ENCODE measurements around the gene ZNF25. TPM values are rescaled to one million over a fixed set of nuclear protein-coding genes. Genes with fewer than 3 reads are reported as not detected.

ZNF25 gene
- total and polyA plus RNA-seq, 9 of the 15 experiments (the other 6 are each of a cell fraction or from before 2014, with no cell fraction given), result 0.62 to 2.3 (median 1.6) TPM

DNA sequence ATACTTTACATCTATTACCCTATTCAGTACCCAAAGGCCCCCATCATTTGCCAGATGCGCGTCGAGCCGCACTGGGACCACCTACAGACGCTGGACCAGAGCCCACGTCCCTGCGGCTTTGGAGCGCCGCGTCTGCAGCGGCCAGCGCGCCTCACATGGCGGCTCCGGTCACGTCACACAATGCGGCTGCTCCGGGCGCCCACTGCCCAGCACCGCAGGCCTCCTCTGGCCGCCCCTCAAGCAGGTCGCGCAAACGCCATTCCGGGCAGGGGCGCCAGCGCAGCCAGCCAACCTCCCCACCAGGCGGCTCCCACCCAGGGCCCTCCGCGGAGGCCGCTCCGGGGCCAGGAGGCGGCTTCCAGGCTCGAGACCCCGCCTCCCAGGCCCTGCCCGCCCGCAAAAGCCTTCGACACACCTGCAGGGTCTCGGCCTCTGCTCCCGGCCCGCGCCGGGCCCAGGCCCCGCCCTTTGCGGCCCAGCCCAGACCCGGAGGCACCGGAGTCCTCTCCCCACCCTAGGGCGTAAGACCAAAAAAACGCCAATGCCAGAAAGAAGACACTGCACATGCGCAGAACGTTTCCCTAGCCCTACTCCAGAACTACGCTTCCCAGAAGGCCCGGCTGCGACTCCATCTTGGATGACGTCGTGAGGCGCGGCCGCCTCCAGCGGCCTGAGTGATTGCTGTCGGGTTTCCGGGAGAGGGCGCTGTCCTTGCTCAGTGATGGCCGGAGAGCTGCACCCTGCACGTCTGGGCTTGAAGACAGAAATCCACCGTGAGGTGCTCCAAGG is at the start of gene ZNF25 (continued):
- peak; percentile 96 for TF ChIP-seq POLR2G (IDR thresholded peaks at IDR 0.05; ENCODE audit: low read depth, low read length)
- TF ChIP-seq, protein P1, sequence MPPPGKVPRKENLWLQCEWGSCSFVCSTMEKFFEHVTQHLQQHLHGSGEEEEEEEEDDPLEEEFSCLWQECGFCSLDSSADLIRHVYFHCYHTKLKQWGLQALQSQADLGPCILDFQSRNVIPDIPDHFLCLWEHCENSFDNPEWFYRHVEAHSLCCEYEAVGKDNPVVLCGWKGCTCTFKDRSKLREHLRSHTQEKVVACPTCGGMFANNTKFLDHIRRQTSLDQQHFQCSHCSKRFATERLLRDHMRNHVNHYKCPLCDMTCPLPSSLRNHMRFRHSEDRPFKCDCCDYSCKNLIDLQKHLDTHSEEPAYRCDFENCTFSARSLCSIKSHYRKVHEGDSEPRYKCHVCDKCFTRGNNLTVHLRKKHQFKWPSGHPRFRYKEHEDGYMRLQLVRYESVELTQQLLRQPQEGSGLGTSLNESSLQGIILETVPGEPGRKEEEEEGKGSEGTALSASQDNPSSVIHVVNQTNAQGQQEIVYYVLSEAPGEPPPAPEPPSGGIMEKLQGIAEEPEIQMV (tag; conservative IDR thresholded peaks at IDR 0.05; ENCODE audit: low read depth), result no peak
- peak; percentile 83 for TF ChIP-seq HNRNPLL (IDR thresholded peaks at IDR 0.05; ENCODE audit: low read depth, low read length, poor library complexity, severe bottlenecking)
- 0 out of 2 replicates have a peak, but pooled peaks have one; percentile 48 for TF ChIP-seq MTA3 (IDR thresholded peaks at IDR 0.05; ENCODE audit: borderline replicate concordance)
- no peak for TF ChIP-seq SAFB2 (IDR thresholded peaks at IDR 0.05; ENCODE audit: borderline replicate concordance, low read depth, low read length, severe bottlenecking)
- TF ChIP-seq ARNT (IDR thresholded peaks at IDR 0.05), result no peak
- peak; percentile 10 to 79; a peak in 2 of 4 replicates for TF ChIP-seq NONO (IDR thresholded peaks at IDR 0.05; ENCODE audit: low read depth in 2 of 2, low read length in 1 of 2)
- TF ChIP-seq PTBP1 (IDR thresholded peaks at IDR 0.05; ENCODE audit: low read depth, low read length), result no peak
- TF ChIP-seq RFX5 (IDR thresholded peaks at IDR 0.05; ENCODE audit: low read depth, low read length), result no peak
- TF ChIP-seq ILF3 (IDR thresholded peaks at IDR 0.05; ENCODE audit: borderline replicate concordance), result no peak
- TF ChIP-seq MYC (IDR thresholded peaks at IDR 0.05; ENCODE audit: low read depth, low read length), result peak; percentile 46; the same call in 1 of the 2 replicates
- TF ChIP-seq MYC (CRISPR knock-in tag; IDR thresholded peaks at IDR 0.05; ENCODE audit: borderline replicate concordance, low read depth), result no peak
- no peak for TF ChIP-seq NBN (IDR thresholded peaks at IDR 0.05; ENCODE audit: low read depth)
- no peak; a peak in 1 of 4 replicates for TF ChIP-seq RCOR1 (IDR thresholded peaks at IDR 0.05; ENCODE audit: borderline replicate concordance in 1 of 2, low read depth in 2 of 2, low read length in 2 of 2)
- TF ChIP-seq, protein P2, sequence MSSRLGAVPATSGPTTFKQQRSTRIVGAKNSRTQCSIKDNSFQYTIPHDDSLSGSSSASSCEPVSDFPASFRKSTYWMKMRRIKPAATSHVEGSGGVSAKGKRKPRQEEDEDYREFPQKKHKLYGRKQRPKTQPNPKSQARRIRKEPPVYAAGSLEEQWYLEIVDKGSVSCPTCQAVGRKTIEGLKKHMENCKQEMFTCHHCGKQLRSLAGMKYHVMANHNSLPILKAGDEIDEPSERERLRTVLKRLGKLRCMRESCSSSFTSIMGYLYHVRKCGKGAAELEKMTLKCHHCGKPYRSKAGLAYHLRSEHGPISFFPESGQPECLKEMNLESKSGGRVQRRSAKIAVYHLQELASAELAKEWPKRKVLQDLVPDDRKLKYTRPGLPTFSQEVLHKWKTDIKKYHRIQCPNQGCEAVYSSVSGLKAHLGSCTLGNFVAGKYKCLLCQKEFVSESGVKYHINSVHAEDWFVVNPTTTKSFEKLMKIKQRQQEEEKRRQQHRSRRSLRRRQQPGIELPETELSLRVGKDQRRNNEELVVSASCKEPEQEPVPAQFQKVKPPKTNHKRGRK (tag; IDR thresholded peaks at IDR 0.05), result no peak
- TF ChIP-seq BACH1 (tag; IDR thresholded peaks at IDR 0.05), result no peak
- no peak for TF ChIP-seq BCOR (IDR thresholded peaks at IDR 0.05)
- no peak for TF ChIP-seq ZNF3 (CRISPR knock-in tag; IDR thresholded peaks at IDR 0.05)
- no peak for TF ChIP-seq GATA2 (CRISPR knock-in tag; IDR thresholded peaks at IDR 0.05)
- TF ChIP-seq, protein P3, sequence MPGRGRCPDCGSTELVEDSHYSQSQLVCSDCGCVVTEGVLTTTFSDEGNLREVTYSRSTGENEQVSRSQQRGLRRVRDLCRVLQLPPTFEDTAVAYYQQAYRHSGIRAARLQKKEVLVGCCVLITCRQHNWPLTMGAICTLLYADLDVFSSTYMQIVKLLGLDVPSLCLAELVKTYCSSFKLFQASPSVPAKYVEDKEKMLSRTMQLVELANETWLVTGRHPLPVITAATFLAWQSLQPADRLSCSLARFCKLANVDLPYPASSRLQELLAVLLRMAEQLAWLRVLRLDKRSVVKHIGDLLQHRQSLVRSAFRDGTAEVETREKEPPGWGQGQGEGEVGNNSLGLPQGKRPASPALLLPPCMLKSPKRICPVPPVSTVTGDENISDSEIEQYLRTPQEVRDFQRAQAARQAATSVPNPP (IDR thresholded peaks at IDR 0.05; ENCODE audit: borderline replicate concordance, insufficient read depth, insufficient read length), result no peak
- TF ChIP-seq ZNF41 (CRISPR knock-in tag; conservative IDR thresholded peaks at IDR 0.05), result no peak
- TF ChIP-seq RBM34 (IDR thresholded peaks at IDR 0.05; ENCODE audit: borderline replicate concordance, insufficient read depth, low read length), result 0 out of 2 replicates have a peak, but pooled peaks have one; percentile 70
- TF ChIP-seq ZFPM2 (CRISPR knock-in tag; IDR thresholded peaks at IDR 0.05), result 0 out of 2 replicates have a peak, but pooled peaks have one; percentile 51
- TF ChIP-seq ZNF586 (CRISPR knock-in tag; conservative IDR thresholded peaks at IDR 0.05), result no peak

All from K562 (cell line).